T-helper 1 cell treated with Interleukin-12 subunit alpha and Interleukin-12 subunit beta and Interleukin-4 antibody, amounts not matched to agents 30 μg/mL and 1 μg/mL, for 36 hours (primary cell): Measurements from ENCODE around the gene IRF4.

Experiments used
- H3K27ac Mint-ChIP-seq: one replicate; pipeline ENCODE4 v1.8.0; 2021; ENCODE audit warnings: mild to moderate bottlenecking, mixed read lengths
- H3K27me3 Mint-ChIP-seq: one replicate; pipeline ENCODE4 v1.8.0; 2021; ENCODE audit warnings: low read depth, mixed read lengths
- H3K36me3 Mint-ChIP-seq: one replicate; pipeline ENCODE4 v1.8.0; 2021; ENCODE audit warnings: low read depth, mixed read lengths
- H3K4me1 Mint-ChIP-seq: one replicate; pipeline ENCODE4 v1.8.0; 2021; ENCODE audit warnings: low read depth, mixed read lengths
- H3K4me3 Mint-ChIP-seq: one replicate; pipeline ENCODE4 v1.8.0; 2021; ENCODE audit warnings: mild to moderate bottlenecking, moderate library complexity, mixed read lengths
- H3K9me3 Mint-ChIP-seq: one replicate; pipeline ENCODE4 v1.8.0; 2021; ENCODE audit warnings: mixed read lengths

Gene IRF4

GRCh38 chr6:359261-360035, 32.1 kb upstream of the IRF4 start:
- H3K36me3 Mint-ChIP-seq = no peaks in the 10 kb centered on the region

GRCh38 chr6:360349-360748, 31.2 kb upstream of the IRF4 start:
- Mint-ChIP-seq H3K27ac (no peak overlapping the region), H3K27me3 (peaks cover 4% of the 10 kb centered on the region)

More at GRCh38 chr6:359261-360035, 32.1 kb upstream of the IRF4 start:
- peaks cover 11% of the 10 kb centered on the region for H3K9me3 Mint-ChIP-seq
- H3K4me3 Mint-ChIP-seq = no peak overlapping the region
- H3K27ac Mint-ChIP-seq = no peak overlapping the region
- H3K27me3 Mint-ChIP-seq = peaks cover 4% of the 10 kb centered on the region
- H3K4me1 Mint-ChIP-seq = peaks cover 4% of the 10 kb centered on the region

GRCh38 chr6:360764-361373, 30.7 kb upstream of the IRF4 start:
- Mint-ChIP-seq H3K9me3 (peaks cover 11% of the 10 kb centered on the region), H3K4me3 (no peak overlapping the region), H3K36me3 (no peaks in the 10 kb centered on the region), H3K27ac (no peak overlapping the region), H3K27me3 (peaks cover 8% of the 10 kb centered on the region), H3K4me1 (peaks cover 4% of the 10 kb centered on the region)

More at GRCh38 chr6:360349-360748, 31.2 kb upstream of the IRF4 start:
- Mint-ChIP-seq H3K9me3 (peaks cover 11% of the 10 kb centered on the region), H3K4me3 (no peak overlapping the region), H3K4me1 (peaks cover 4% of the 10 kb centered on the region), H3K36me3 (no peaks in the 10 kb centered on the region)

- Mint-ChIP-seq H3K27ac (no peak overlapping the region), H3K4me1 (peaks cover 4% of the 10 kb centered on the region), H3K4me3 (no peak overlapping the region), H3K36me3 (no peaks in the 10 kb centered on the region), H3K9me3 (peaks cover 11% of the 10 kb centered on the region), H3K27me3 (peaks cover 13% of the 10 kb centered on the region)
These were observed 30.0 kb upstream of the IRF4 start for GRCh38 chr6:361411-362132.

- peaks cover 16% of the 10 kb centered on the region for H3K27me3 Mint-ChIP-seq
- H3K4me3 Mint-ChIP-seq = no peak overlapping the region
- H3K4me1 Mint-ChIP-seq = peaks cover 4% of the 10 kb centered on the region
- no peak overlapping the region for H3K27ac Mint-ChIP-seq
- no peaks in the 10 kb centered on the region for H3K36me3 Mint-ChIP-seq
- H3K9me3 Mint-ChIP-seq = peaks cover 11% of the 10 kb centered on the region
These were observed 29.2 kb upstream of the IRF4 start for GRCh38 chr6:362231-362923.

- peaks cover 11% of the 10 kb centered on the region for H3K9me3 Mint-ChIP-seq
- H3K36me3 Mint-ChIP-seq = no peaks in the 10 kb centered on the region
- no peak overlapping the region for H3K27ac Mint-ChIP-seq
- peaks cover 4% of the 10 kb centered on the region for H3K4me1 Mint-ChIP-seq
- H3K27me3 Mint-ChIP-seq = peaks cover 16% of the 10 kb centered on the region
- H3K4me3 Mint-ChIP-seq = no peak overlapping the region
These were observed 28.7 kb upstream of the IRF4 start for GRCh38 chr6:362924-363249.

- H3K36me3 Mint-ChIP-seq = no peaks in the 10 kb centered on the region
- H3K4me1 Mint-ChIP-seq = peaks cover 3% of the 10 kb centered on the region
- H3K4me3 Mint-ChIP-seq = no peak overlapping the region
- H3K9me3 Mint-ChIP-seq = peaks cover 11% of the 10 kb centered on the region
- H3K27ac Mint-ChIP-seq = no peak overlapping the region
- peaks cover 16% of the 10 kb centered on the region for H3K27me3 Mint-ChIP-seq
These were observed 28.3 kb upstream of the IRF4 start for GRCh38 chr6:363291-363690.

- no peaks in the 10 kb centered on the region for H3K4me1 Mint-ChIP-seq
- peaks cover 11% of the 10 kb centered on the region for H3K9me3 Mint-ChIP-seq
- no peak overlapping the region for H3K27ac Mint-ChIP-seq
- H3K27me3 Mint-ChIP-seq = peaks cover 16% of the 10 kb centered on the region
- no peak overlapping the region for H3K4me3 Mint-ChIP-seq
- H3K36me3 Mint-ChIP-seq = no peaks in the 10 kb centered on the region
These were observed 27.6 kb upstream of the IRF4 start for GRCh38 chr6:363909-364308.

- H3K27ac Mint-ChIP-seq = no peak overlapping the region
- H3K36me3 Mint-ChIP-seq = no peaks in the 10 kb centered on the region
- H3K4me1 Mint-ChIP-seq = no peaks in the 10 kb centered on the region
- H3K9me3 Mint-ChIP-seq = peaks cover 11% of the 10 kb centered on the region
- H3K4me3 Mint-ChIP-seq = no peak overlapping the region
- H3K27me3 Mint-ChIP-seq = peaks cover 23% of the 10 kb centered on the region
These were observed 26.7 kb upstream of the IRF4 start for GRCh38 chr6:364609-365540.

- Mint-ChIP-seq H3K27me3 (peaks cover 27% of the 10 kb centered on the region), H3K4me3 (no peak overlapping the region), H3K4me1 (no peaks in the 10 kb centered on the region), H3K9me3 (peaks cover 14% of the 10 kb centered on the region), H3K27ac (no peak overlapping the region), H3K36me3 (no peaks in the 10 kb centered on the region)
These were observed 25.7 kb upstream of the IRF4 start for GRCh38 chr6:365835-366234.

GRCh38 chr6:366389-367297, 24.9 kb upstream of the IRF4 start:
- H3K4me3 Mint-ChIP-seq = no peak overlapping the region
- no peaks in the 10 kb centered on the region for H3K36me3 Mint-ChIP-seq
- peaks cover 29% of the 10 kb centered on the region for H3K27me3 Mint-ChIP-seq
- H3K4me1 Mint-ChIP-seq = no peaks in the 10 kb centered on the region
- H3K27ac Mint-ChIP-seq = no peak overlapping the region
- H3K9me3 Mint-ChIP-seq = peaks cover 16% of the 10 kb centered on the region

- Mint-ChIP-seq H3K4me1 (no peaks in the 10 kb centered on the region), H3K27me3 (peaks cover 29% of the 10 kb centered on the region), H3K9me3 (peaks cover 16% of the 10 kb centered on the region), H3K4me3 (no peak overlapping the region), H3K36me3 (no peaks in the 10 kb centered on the region), H3K27ac (no peak overlapping the region)
These were observed 24.2 kb upstream of the IRF4 start for GRCh38 chr6:367298-367794.
